Activated CD4-positive, alpha-beta T cell treated with anti-CD3 and anti-CD28 coated beads for 48 hours (primary cell): ENCODE results near the gene GPAM.

Experiments used
- DNase-seq: peaks from one replicate; pipeline ENCODE4 v3.0.0-alpha.2; 2020

Gene GPAM

DNA sequence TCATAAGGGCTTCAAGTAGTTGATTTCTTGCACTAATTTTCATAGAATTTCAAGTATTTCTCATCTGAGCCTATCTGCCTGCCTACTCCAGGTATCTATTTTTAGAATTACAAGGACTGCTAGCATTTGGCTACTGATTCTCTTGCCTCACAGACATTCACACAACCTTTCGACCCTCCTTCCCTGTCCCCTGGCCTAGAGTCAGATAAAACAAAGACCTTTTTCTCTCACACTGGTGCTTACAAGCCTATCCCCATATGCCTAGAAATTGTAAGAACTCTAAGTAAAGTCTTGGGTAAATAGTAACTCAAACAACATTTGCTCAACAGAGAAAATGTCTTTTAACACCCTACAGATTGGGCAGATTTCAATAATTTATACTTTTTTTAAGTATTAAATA is 6.3 kb downstream of the GPAM start:
- no peak for DNase-seq

- DNase-seq, result no peak
Observed at GRCh38 chr10:112176543-112176942, 7.0 kb downstream of the GPAM start.

- DNase-seq, result no peak
Observed at GRCh38 chr10:112175409-112175808, 8.2 kb downstream of the GPAM start.

- no peak for DNase-seq
Observed at GRCh38 chr10:112173206-112173605, 10.4 kb downstream of the GPAM start.

GRCh38 chr10:112168733-112169132 is 14.8 kb downstream of the GPAM start:
- no peak for DNase-seq

GRCh38 chr10:112166800-112167199 is 16.8 kb downstream of the GPAM start:
- DNase-seq, result no peak

- no peak for DNase-seq
Observed at GRCh38 chr10:112161757-112162518, 21.6 kb downstream of the GPAM start.

- DNase-seq, result no peak
Observed at GRCh38 chr10:112160834-112161233, 22.7 kb downstream of the GPAM start.

- no peak for DNase-seq
Observed at GRCh38 chr10:112159469-112159868, 24.1 kb downstream of the GPAM start.

GRCh38 chr10:112151524-112152039 is 32.0 kb downstream of the GPAM start:
- DNase-seq, result no peak

- no peak for DNase-seq
Observed at GRCh38 chr10:112148331-112148730, 35.2 kb downstream of the GPAM start.

- no peak for DNase-seq
Observed at GRCh38 chr10:112146799-112147198, 36.8 kb downstream of the GPAM start.

DNA sequence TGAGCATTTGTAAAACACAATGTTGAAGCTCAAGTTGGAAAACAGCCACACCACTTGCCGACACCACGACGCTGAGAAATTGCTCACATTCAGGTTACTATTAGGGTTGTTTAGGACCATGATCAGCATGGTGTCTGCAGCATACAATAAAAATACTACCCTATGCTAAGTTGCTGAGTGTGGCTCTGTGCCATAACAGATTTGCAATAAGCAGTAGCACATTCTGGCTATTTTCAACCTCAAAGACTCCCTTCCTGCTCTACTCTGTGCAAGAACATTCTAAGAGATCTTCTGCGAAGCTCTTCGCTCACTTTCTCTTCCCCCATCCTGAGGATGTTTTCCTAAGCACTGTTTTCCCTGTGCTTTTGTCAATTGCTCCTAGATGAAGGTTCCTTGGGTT is 38.3 kb downstream of the GPAM start:
- DNase-seq, result no peak

GRCh38 chr10:112143420-112143819 is 40.1 kb downstream of the GPAM start:
- DNase-seq, result no peak

- DNase-seq, result no peak
Observed at GRCh38 chr10:112141292-112141691, 42.3 kb downstream of the GPAM start.

DNA sequence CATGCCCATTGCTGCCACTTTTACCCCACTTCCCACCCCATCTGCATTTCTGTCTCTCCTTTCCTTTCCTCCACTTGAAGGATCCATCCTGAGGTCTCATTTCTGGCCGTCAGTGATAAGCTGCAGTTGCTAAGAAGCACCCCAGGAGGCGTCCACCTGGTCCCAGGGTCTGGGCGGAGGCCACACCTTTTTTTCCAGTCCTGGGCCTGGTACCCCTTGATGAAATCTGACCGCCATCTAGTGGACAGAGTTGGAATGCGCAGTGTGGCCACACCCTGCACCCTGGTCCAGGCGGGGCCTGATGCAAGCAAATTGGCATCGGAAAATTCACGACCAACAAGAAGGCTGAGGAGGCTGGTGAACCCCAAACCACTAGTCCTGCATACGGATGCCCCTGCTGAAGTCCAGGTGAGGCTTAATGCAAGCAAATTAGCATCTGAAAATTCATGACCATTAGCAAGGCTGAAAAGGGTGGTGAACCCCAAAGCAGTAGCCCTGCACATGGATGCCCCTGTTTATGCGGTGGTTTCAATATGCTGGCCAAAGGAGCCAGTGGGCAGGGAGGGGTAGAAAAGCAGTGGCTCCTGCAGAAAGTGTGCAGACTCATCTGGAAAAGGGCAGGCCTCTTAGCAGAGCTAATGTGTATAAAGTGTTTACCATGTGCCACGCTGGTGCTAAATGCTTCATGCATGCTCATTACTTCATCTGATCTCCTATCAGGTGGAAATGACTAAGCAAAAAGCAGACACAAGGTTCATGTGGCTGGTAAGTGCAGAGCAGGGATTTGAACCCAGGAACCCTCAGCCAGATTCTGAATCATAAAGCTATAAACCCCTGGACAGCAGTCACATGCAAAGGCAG is 43.2 kb downstream of the GPAM start:
- DNase-seq, result peak; percentile 86

GRCh38 chr10:112139176-112139575 is 44.4 kb downstream of the GPAM start:
- no peak for DNase-seq

GRCh38 chr10:112137154-112137987 is 46.2 kb downstream of the GPAM start:
- DNase-seq, result peak; percentile 81

- DNase-seq, result no peak
Observed at GRCh38 chr10:112136486-112137153, 46.9 kb downstream of the GPAM start.

DNA sequence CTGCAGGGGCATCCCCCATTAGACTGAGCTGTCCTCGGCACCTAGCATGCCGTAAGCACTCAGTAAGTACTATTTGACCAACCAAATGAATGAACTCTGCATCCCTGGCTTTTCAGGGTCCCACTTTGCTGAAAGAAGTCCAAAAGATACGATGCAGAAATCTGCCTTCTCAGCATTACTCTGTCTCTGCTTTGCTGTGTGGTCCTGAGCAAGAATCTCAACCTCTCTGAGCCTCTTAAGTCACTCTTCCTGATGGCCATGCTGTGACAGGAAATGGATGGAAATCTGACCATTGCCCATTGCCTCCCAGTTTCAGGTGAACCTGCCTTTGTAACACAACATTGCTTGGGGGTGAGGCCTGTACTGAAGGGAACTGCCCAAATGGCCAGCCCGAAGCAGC is 48.0 kb downstream of the GPAM start:
- no peak for DNase-seq

DNA sequence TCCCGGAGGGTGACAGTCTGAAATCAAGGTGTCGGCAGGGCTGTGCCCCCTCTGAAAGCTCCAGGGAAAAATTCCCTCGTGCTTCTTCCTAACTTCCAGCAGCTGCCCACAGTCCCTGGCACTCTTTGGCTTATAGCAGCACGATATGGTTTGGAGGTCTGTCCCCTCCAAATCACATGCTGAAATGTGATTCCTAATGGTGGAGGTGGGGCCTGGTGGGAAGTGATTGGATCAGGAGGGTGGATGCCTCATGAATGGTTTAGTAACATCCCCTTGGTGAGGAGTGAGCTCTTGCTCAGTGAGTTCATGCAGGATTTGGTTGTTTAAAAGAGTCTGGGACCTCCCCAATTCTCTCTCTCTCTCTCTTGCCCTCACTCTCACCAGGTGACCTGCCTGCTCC is 51.1 kb downstream of the GPAM start:
- no peak for DNase-seq

DNA sequence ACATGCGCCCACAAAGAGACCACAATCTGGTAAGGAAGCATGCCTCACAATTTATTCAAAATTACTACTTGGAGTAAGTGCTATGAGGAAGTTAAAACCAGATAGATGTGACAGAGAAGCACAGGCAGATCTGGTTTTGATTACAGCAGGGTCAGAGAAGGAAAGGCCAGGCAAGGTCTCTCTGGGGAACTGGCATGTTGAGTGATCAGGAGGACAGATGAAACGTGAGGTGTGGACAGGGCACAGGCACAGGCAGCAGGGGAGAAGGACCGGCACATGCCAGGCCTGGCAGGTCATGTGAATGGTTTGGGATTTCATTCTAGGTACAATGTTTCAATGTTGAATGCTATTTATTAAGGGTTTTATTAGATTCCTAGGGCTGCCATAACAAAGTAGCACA is 51.6 kb downstream of the GPAM start:
- no peak for DNase-seq

DNA sequence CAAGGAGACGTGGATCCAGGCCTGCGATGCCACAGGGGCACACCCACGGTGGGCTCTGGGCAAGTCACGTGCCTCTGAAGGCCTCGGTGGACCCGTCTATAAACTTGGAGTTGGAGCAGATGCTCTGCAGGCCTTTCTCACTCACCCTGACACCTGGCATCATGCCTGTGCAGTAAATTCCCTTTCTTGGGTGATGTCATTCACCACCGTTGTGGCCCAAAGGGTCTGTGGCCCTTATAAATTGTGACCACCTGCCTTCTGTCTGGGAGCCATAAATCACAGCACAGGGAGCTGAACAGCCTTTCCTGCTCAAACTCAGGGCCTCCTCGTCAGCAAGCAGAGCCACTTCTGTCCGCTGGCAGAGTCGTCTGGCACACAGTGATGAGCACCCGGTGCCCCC is 52.2 kb downstream of the GPAM start:
- DNase-seq, result no peak
